ENCODE results near the gene IFNA8. TPM values are rescaled to one million over a fixed set of nuclear protein-coding genes. Genes with fewer than 3 reads are reported as not detected.
"Not testable (repeated sequence)": the region's sequence is repeated elsewhere in the genome, so short reads cannot be mapped to it uniquely, and the experiment has no call there.

Gene IFNA8
- not detected for total RNA-seq

- DNase-seq, result no peak
Observed at GRCh38 chr9:21408817-21409216, at the start of gene IFNA8. Gene IFNA8 (plus strand): TSS chr9:21409117. CDS start chr9:21409177, 60 bp downstream.

GRCh38 chr9:21362287-21362686, 46.6 kb upstream of the IFNA8 start:
- no peak for DNase-seq

GRCh38 chr9:21367169-21367568, 41.7 kb upstream of the IFNA8 start:
- DNase-seq, result not testable (repeated sequence)

GRCh38 chr9:21367957-21368356, 41.0 kb upstream of the IFNA8 start, which contains the start of gene IFNA13:
Gene IFNA13 (minus strand): TSS chr9:21368057. CDS start chr9:21368010, 47 bp downstream.
- DNase-seq, result no peak

GRCh38 chr9:21371467-21371866, 37.5 kb upstream of the IFNA8 start:
- DNase-seq, result not testable (repeated sequence)

- DNase-seq, result no peak
Observed at GRCh38 chr9:21381448-21382339, 27.2 kb upstream of the IFNA8 start.

GRCh38 chr9:21383627-21384026, 25.3 kb upstream of the IFNA8 start:
- DNase-seq, result no peak

- DNase-seq, result no peak
Observed at GRCh38 chr9:21385131-21385670, 23.7 kb upstream of the IFNA8 start, which contains the start of gene IFNA2. Gene IFNA2 (minus strand): TSS chr9:21385398. CDS start chr9:21385329, 69 bp downstream.

- no peak for DNase-seq
Observed at GRCh38 chr9:21392270-21392669, 16.6 kb upstream of the IFNA8 start.

- DNase-seq, result peak; percentile 45
Observed at GRCh38 chr9:21395778-21396717, 12.9 kb upstream of the IFNA8 start.

GRCh38 chr9:21398955-21399489, 9.9 kb upstream of the IFNA8 start:
- no peak for DNase-seq

GRCh38 chr9:21399956-21400355, 9.0 kb upstream of the IFNA8 start:
- DNase-seq, result no peak

- DNase-seq, result no peak
Observed at GRCh38 chr9:21402386-21403251, 6.3 kb upstream of the IFNA8 start.

GRCh38 chr9:21404146-21404545, 4.8 kb upstream of the IFNA8 start:
- no peak for DNase-seq

GRCh38 chr9:21412107-21412506, 3.2 kb downstream of the IFNA8 start:
- DNase-seq, result no peak

GRCh38 chr9:21413151-21413550, 4.2 kb downstream of the IFNA8 start:
- DNase-seq, result no peak

GRCh38 chr9:21413624-21414023, 4.7 kb downstream of the IFNA8 start:
- no peak for DNase-seq

- no peak for DNase-seq
Observed at GRCh38 chr9:21414220-21414940, 5.5 kb downstream of the IFNA8 start.

GRCh38 chr9:21415493-21416267, 6.8 kb downstream of the IFNA8 start:
- DNase-seq, result no peak

- DNase-seq, result no peak
Observed at GRCh38 chr9:21428235-21428634, 19.3 kb downstream of the IFNA8 start.
